ENCODE measurements around the gene USP26.
A peak's percentile ranks its signal among the peaks of the same experiment; 100 is the strongest.
"Not testable (repeated sequence)": the region's sequence is repeated elsewhere in the genome, so short reads cannot be mapped to it uniquely, and the experiment has no call there.

The USP26 gene, protein sequence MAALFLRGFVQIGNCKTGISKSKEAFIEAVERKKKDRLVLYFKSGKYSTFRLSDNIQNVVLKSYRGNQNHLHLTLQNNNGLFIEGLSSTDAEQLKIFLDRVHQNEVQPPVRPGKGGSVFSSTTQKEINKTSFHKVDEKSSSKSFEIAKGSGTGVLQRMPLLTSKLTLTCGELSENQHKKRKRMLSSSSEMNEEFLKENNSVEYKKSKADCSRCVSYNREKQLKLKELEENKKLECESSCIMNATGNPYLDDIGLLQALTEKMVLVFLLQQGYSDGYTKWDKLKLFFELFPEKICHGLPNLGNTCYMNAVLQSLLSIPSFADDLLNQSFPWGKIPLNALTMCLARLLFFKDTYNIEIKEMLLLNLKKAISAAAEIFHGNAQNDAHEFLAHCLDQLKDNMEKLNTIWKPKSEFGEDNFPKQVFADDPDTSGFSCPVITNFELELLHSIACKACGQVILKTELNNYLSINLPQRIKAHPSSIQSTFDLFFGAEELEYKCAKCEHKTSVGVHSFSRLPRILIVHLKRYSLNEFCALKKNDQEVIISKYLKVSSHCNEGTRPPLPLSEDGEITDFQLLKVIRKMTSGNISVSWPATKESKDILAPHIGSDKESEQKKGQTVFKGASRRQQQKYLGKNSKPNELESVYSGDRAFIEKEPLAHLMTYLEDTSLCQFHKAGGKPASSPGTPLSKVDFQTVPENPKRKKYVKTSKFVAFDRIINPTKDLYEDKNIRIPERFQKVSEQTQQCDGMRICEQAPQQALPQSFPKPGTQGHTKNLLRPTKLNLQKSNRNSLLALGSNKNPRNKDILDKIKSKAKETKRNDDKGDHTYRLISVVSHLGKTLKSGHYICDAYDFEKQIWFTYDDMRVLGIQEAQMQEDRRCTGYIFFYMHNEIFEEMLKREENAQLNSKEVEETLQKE

DNA sequence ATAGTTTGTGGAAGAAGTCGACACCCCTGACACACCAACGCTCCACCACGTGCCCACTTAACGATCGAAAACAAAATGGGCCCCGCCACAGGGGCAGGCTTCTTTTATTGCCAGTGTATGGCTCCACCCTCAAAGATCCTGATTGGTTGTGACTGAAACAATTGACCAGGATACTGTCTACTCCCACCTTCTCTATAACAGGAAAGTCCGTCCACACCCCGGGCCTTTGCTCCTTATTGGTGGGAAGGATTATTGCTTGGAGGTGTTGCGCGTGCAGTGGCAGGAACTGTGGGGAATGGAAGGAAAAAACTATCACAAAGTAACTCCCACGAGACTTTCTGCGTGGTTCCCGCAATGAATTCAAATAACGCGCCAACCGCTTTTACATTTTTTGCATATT, at the start of gene USP26:
Gene USP26 (minus strand): TSS at position 79 of the 400 bp plus-strand sequence. CDS start 68,889 bp downstream, outside the sequence.
- DNase-seq = no peak

DNA sequence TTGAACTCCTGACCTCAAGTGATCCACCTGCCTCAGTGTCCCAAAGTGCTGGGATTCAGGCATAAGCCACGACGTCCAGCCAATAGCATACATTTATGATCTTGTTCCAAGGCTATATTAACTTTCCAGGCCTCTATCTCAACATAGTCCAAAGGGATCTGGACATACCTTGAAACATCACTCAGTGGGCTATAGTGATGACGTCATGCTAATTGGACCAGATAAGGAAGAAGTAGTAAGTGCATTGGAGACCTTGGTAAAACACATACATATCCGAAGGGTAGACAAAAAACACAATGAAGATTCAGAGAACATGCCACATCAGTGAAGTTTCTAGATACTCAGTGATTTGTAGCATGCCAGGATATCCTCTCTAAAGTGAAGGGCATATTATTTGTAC, 37.4 kb upstream of the USP26 start:
- DNase-seq = no peak

DNA sequence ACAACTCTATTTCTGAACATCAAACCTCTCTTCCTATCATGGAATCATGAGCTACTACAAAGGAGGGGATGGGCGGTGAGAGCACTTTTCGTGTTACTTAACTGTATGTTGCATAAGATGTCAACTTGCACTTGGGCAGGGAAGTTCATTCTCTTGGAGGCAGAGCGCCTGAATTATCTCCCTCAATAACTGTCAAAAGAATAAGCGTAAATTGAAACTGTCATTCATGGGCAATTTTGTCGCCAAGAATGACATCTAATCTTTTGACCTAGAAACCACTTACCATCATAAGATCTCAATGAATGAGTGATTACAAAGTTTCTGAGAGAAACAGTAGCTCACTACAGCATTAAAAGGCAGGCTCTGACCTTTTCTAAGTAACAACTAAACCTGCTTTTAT, 23.5 kb upstream of the USP26 start:
- DNase-seq = no peak

DNA sequence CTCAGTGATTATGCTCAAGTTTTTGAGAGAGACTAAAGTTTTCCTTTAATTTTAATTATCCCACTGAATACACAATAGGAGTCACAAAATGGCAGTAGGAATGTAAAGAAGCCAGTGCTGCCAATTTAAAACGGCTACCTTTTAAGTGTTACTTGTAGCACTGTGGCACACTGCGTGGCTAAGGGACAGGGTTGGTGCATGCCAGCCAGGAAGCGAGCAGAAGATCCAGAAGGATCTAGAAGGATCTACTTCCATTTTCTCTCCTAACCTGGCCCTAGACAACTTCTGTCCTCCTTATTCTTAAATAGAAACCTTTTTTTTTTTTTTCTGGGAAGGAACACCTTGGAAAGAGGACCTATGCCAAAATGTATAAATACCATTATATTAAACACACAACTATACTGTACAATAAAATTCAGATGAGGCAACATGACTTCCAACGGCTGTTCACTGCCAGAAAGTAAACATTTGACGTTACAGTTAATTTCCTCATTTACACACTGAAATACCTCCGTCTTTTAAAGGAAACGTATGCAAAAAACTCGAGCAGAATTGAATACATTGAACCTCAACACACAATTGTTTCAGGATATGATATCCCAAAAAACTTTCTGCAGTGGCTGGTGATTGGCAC, 2.7 kb downstream of the USP26 start:
- DNase-seq = no peak

DNA sequence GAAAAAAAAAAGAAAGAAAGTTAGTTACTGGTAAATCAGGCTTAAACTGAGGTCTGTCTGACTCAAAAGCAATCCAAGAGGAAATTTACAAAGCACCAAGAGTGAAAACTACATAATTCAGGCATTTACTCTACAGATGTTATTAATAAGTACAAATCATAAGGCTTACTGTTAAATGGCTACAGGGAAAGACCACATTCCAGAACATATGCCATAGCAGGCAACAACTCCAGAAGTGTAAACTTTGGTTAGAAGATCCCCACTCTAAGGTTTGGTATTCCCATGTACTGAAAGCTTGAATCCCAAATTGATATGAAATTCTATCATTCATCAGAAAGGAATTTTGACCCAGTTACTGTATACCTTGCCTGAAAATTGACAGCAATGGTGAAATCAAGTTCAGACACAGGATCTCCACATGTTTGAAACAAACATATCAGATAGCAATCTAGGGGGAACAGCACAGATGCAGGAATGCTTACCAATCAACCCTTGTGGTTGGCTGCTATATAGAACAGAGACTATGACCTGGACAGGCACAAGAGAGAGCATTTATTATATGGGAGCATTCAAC, 6.6 kb downstream of the USP26 start:
- DNase-seq = no peak

DNA sequence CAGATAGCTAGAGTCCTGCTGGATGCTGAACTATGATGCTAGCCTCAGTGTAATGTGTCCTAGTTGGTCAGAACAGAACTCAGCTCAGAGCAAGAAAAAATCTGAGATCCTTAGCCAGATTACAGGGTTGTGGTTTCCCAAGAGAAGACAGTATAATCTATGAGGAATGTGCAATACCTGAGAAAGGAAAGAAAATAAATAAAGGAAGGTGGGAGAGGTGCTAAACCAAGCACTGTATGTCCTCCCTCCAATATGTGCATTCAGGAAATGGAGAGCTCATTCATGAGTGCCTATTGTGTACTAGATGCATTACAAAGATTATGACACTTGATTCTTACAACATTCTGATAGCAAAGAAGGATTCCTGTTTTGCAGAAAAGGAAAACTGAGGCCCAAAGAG, 7.5 kb downstream of the USP26 start:
- DNase-seq = no peak

DNA sequence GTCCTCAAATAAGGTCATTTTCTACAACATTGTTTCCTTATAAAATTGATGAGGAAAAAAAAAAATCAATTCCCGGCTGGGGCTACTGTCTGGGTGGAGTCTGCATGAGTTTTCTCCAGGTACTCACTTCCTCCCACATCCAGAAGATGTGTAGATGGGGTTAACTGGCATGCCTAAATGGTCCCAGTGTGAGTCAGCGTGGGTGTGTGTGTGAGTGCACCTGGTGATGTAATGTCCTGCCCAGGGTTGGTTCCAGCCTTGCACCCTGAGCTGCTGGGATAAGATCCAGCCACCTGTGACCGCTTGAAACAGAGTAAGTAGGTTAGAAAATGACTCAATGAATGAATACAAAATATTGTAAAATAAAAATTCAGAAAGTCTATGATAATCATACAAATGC, 11.1 kb downstream of the USP26 start:
- DNase-seq = peak; percentile 62

DNA sequence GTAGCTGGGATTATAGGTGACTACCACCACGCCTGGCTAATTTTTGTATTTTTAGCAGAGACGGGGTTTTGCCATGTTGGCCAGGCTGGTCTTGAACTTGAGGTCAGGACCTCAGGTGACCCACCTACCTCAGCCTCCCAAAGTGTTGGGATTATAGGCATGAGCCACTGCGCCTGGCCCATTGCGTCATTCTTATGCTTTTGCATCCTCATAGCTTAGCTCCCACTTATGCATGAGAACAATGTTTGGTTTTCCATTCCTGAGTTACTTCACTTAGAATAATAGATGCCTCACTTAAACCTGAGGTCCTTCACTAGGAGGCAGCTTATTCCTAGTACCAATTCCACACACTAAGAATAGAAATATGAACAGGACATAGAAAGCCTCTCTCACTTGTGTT, 11.9 kb downstream of the USP26 start:
- not testable (repeated sequence) for DNase-seq

DNA sequence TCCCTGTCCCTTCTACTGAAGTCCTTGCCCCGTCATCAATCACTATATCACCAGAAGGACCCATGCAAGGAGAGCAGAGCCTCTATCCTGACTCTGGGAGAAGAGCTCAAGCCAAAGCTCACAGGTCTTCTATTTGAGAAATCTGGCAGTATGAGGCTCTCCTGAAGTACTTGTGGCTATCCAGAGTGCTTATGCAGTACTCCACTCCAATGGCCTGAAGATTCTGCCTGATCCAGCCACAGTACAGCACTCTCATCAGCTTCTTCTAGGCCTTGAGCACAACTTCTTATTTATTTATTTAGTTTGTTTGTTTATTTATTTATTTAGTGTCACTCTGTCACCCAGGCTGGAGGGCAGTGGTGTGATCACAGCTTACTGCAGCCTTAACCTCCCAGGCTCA, 13.0 kb downstream of the USP26 start:
- DNase-seq = peak; percentile 1

DNA sequence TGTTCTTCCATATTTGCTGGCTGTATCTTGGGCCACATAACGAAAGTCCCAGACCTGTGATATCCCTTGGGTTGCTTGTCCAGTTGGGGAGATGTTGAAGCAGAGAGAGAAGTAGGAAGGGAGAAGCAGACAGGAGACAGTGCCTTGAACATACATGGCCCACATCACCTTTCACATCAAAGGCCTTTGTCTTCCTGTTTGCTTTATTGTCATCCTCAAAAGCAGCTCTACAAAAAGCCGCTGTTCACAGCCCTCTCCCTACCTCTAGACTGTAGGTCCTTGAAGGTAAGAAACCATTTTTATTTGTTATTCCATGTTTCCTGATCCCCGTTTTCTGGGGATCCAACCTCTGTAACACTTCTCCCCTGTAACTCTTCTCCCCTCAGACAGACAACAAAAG, 14.9 kb downstream of the USP26 start:
- DNase-seq = no peak

DNA sequence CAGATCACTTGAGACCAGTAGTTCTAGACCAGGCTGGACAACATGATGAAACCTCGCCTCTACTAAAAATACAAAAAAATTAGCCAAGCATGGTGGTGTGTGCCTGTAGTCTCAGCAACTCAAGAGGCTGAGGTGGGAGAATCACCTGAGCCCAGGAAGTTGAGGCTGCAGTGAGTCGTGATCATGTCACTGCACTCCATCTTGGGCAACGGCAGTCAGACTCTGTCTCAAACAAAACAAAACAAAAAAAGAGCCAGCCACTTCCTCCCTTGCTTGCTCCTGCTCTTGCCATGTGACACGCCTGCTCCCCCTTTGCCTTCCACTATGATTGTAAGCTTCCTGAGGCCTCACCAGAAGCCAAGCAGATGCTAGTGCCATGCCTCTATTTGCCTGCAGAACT, 19.1 kb downstream of the USP26 start:
- DNase-seq = not testable (repeated sequence)

DNA sequence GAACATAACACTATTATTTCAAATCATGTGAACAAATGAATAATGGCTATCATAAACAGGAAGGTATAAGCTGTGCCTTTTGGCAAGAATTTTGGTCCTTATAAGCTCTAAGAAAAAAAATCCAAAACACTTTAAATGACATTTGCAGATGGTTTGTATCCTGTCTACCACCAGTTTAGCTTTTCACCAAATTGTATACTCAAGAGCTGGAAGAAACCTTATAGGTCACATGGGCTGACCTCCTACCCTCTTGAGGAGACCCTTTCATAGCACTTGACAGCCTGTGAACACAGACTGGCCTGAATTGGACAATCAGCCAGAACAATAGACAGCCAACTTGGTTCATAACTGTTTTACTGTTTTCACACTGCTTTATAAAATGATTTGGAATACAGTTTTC, 24.3 kb downstream of the USP26 start:
- DNase-seq = no peak

DNA sequence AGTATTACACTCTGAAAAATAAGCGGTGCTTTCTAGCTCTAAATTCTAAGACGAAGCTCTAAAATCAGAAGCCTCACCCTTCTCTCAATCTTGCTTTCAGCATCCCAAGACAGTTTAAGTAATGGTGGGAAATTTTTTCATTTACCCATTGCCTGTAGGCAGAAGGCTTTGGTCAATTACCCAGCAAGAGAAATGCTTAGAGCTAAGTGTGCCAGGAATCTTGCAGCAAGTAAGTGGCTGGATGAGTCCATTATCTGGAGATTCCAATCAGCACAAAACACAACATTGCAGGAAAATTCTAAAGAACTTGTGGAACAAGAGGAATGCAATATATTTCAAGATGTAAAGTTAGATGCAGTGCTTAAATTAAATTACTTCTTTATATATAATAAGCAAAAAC, 28.4 kb downstream of the USP26 start:
- no peak for DNase-seq

DNA sequence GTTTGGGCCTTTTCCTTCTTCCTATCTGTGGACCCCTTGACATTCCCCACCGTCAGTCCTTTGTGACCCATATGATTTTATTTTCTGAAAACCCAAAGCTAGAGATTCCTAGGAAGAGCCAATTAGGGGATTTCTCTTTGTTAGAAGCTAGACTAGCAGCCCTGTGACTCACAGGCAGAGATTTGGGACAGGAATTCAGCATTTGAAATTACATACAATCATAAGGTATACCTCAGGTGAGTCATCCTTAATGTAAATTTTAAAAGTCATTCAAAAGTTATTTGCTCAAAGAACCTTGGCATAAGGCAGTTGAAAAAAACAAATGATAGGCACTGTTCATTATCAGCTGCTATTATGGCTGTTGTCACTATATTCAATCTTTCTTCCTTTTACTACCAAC, 40.6 kb downstream of the USP26 start:
- DNase-seq = peak; percentile 37

DNA sequence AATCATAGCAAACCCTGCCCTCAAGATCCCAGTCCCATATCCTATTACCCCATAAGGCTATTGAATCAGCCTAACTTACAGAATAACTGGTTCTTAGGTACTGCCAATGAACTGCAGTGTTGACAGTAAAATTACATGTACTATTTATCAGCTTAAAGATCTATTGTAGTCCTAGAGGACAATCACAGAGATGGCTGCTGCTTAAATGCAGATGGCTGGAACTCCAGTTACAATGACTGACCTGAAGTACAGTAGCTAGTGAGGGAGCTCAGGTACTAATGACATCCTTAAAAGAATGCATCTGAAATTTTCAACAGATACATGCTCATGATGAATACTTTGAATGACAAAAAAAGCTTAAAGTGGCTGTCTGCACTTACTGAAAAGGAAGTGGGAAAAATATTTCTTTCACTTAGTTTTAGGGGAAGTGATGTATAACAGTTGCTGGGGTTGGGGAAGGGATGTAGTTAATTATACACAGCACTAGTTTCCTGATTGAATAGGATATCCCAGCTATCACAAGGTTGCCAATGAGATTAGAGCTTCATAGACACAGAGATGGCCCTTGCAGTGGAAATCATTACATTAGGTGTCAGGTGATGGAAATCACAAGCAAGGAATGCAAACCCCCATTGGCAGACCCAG, 42.0 kb downstream of the USP26 start:
- no peak for DNase-seq

DNA sequence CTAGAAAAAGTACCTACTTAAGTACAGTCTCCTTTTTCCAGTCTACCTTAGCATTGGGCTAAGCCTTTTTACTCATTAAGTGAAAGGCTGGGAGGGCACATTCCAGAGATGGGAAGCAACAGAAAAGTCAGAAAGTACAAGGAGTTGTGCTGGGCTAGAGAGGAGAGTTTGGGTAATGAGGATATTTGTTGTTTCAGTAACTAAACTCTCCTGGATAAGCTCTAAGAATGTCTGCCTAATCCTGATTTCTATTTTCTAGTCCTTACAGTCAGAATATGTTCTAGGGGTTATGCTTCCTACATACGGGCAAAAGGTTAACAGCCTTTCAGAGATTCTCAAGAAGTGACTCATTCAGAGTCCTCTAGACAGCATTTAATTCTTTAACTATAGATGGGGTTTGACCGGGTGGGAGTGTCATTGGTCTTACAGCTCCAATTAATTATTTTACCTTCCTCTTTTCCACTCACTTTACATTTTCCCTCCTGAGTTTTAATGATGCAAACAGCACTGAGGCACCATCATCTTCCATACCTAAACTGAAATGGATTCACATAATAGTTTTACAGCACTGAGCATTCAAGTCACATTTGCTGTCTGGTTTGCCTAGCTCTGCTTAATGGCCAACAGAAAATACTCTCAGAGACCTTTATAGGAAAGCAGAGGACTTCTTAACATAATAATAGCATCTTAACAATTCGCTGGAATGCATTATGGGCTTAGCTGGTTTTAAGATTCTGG, 42.9 kb downstream of the USP26 start:
- DNase-seq = no peak

DNA sequence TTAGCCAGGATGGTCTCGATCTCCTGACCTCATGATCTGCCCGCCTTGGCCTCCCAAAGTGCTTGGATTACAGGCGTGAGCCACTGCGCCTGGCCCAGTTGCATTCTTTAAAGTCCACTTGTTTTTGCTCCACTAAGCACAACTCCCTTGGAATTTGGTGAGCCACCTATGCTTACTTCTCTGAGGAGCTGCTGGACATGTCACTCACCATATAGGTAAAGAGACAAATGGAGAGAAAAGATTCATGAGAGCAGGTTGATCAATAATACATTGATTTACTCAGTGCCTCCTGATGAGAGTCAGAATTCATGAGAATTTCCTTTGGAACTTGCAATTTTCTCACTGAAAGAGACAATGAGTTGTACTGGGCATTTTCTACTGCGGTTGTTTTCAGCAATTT, 48.2 kb downstream of the USP26 start:
- no peak for DNase-seq

DNA sequence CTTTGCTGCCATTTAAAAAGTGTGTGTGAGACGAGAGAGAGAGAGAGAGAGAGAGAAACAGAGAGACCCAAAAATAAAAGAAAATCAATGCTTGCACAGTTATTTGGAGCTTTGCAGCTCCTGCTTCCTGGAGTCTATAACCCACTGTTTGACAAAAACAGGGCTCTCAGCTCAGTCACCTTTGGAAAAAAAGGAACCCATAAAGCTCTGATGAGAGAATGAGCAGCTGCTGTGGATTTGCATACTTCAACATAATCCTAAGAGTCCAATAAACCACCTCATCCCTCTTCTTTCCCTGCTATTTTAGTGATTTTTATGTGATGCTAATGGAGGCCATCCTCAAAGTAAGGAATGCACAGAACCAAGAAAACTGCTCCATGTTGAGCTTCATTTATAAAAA, 50.3 kb downstream of the USP26 start:
- DNase-seq = no peak

DNA sequence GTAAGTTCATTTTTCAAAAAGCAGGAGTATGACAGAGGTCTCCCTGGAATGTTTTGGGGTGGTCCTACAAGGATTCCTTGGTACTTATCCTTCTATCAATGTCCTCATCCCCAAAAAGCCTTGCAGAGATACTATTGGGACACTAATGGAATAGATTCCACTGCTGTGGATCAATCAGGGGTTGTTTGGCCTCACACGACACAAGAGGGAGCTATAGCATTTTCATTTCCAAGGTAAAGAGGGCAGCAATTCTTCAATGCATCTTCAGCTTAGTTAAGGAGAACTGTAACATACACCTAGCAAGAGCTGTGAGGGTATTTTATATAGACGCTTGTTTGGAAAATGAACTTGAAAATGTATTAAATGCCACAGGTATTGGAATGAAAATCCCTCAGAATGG, 50.9 kb downstream of the USP26 start:
- peak; percentile 57 for DNase-seq

DNA sequence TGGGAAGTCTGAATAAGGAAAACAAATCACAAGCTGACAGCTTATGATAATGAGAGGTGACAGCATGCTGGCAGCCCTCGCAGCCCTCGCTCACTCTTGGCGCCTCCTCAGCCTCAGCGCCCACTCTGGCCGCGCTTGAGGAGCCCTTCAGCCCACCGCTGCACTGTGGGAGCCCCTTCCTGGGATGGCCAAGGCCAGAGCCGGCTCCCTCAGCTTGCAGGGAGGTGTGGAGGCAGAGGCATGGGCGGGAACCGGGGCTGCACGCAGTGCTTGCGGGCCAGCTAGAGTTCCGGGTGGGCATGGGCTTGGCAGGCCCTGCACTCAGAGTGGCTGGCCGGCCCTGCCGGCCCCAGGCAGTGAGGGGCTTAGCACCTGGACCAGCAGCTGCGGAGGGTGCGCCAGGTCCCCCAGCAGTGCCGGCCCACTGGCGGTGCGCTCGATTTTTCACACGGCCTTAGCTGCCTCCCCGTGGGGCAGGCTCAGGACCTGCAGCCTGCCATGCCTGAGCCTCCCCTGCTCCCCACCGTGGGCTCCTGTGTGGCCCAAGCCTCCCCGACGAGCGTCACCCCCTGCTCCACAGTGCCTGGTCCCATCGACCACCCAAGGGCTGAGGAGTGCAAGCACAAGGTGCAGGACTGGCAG, 52.6 kb downstream of the USP26 start:
- DNase-seq = not testable (repeated sequence)

DNA sequence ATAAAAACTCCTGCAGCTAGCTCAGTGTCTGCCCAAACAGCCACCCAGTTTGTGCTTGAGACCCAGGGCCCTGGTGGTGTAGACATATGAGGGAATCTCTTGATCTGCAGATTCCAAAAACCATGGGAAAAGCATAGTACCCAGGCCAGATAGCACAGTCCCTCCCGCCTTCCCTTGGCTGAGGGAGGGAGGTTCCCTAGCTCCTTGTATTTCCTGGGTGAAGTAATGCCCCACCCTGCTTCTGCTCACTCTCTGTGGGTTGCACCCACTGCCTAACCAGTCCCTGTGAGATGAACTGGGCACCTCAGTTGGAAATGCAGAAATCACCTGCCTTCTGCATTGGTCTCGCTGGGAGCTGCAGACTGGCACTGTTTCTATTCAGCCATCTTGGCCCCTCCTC, 54.6 kb downstream of the USP26 start:
- DNase-seq = no peak
